ENCODE data around the gene RNF40. TPM values are rescaled to one million over a fixed set of nuclear protein-coding genes. Genes with fewer than 3 reads are reported as not detected.

Gene RNF40
- total RNA-seq, 2 donors from 2014 or later = 60.2 to 63.5 TPM

- peaks cover 3 to 22% of the 10 kb centered on the region in 2 donors for H3K36me3 Mint-ChIP-seq (ENCODE audit: insufficient read depth in 2 of 2)
- DNase-seq (no peak), ATAC-seq (replicated peaks in 1 of 2) (no peak)
- no peaks in the 10 kb centered on the region for H3K9me3 Mint-ChIP-seq
- H3K27ac Mint-ChIP-seq = no peak overlapping the region
- H3K27me3 Mint-ChIP-seq (ENCODE audit: low read depth) = no peaks in the 10 kb centered on the region
- H3K4me3 Mint-ChIP-seq = no peak overlapping the region
- H3K4me1 Mint-ChIP-seq (ENCODE audit: low read depth) = peaks cover 37% of the 10 kb centered on the region
Observed at GRCh38 chr16:30773826-30774225, 11.7 kb downstream of the RNF40 start.

GRCh38 chr16:30774367-30775130 lies 12.4 kb downstream of the RNF40 start:
- Mint-ChIP-seq H3K27me3 (ENCODE audit: low read depth) (no peaks in the 10 kb centered on the region), H3K9me3 (no peaks in the 10 kb centered on the region), H3K4me3 (peak overlapping the region; percentile 77 to 91), H3K4me1 (ENCODE audit: low read depth) (peaks cover 37% of the 10 kb centered on the region), H3K27ac (no peak overlapping the region), H3K36me3 (ENCODE audit: insufficient read depth in 2 of 2) (peaks cover 3 to 19% of the 10 kb centered on the region in 2 donors)
- no peak for DNase-seq
- no peak for ATAC-seq (replicated peaks in 1 of 2)

- DNase-seq = no peak
- Mint-ChIP-seq H3K4me1 (ENCODE audit: low read depth) (peaks cover 37% of the 10 kb centered on the region), H3K36me3 (ENCODE audit: insufficient read depth in 2 of 2) (peaks cover 3 to 19% of the 10 kb centered on the region in 2 donors), H3K27me3 (ENCODE audit: low read depth) (no peaks in the 10 kb centered on the region), H3K4me3 (peak overlapping the region; percentile 77 to 91), H3K27ac (no peak overlapping the region), H3K9me3 (no peaks in the 10 kb centered on the region)
- no peak for ATAC-seq (replicated peaks in 1 of 2)
Observed at GRCh38 chr16:30775131-30775391, 12.9 kb downstream of the RNF40 start.

- H3K4me1 Mint-ChIP-seq (ENCODE audit: low read depth) = peaks cover 37% of the 10 kb centered on the region
- H3K27me3 Mint-ChIP-seq (ENCODE audit: low read depth) = no peaks in the 10 kb centered on the region
- H3K27ac Mint-ChIP-seq = no peak overlapping the region
- peak; percentile 60 to 64 for DNase-seq
- ATAC-seq (replicated peaks in 1 of 2) = peak; percentile 73 to 78
- H3K9me3 Mint-ChIP-seq = no peaks in the 10 kb centered on the region
- H3K4me3 Mint-ChIP-seq = peak overlapping the region; percentile 77 to 91
- peaks cover 3 to 19% of the 10 kb centered on the region in 2 donors for H3K36me3 Mint-ChIP-seq (ENCODE audit: insufficient read depth in 2 of 2)
Observed at GRCh38 chr16:30775392-30776188, 13.5 kb downstream of the RNF40 start.

- peaks cover 2 to 8% of the 10 kb centered on the region in 2 donors for H3K36me3 Mint-ChIP-seq (ENCODE audit: insufficient read depth in 2 of 2)
- H3K4me3 Mint-ChIP-seq = peak overlapping the region; percentile 77 to 91
- DNase-seq (no peak), ATAC-seq (replicated peaks in 1 of 2) (no peak)
- H3K27ac Mint-ChIP-seq = peak overlapping the region; percentile 27
- H3K9me3 Mint-ChIP-seq = no peaks in the 10 kb centered on the region
- H3K27me3 Mint-ChIP-seq (ENCODE audit: low read depth) = no peaks in the 10 kb centered on the region
- peaks cover 27% of the 10 kb centered on the region for H3K4me1 Mint-ChIP-seq (ENCODE audit: low read depth)
Observed at GRCh38 chr16:30777591-30778297, 15.6 kb downstream of the RNF40 start.

GRCh38 chr16:30778549-30779244 lies 16.6 kb downstream of the RNF40 start:
- Mint-ChIP-seq H3K4me3 (no peak overlapping the region), H3K27ac (no peak overlapping the region), H3K9me3 (no peaks in the 10 kb centered on the region), H3K27me3 (ENCODE audit: low read depth) (no peaks in the 10 kb centered on the region), H3K4me1 (ENCODE audit: low read depth) (peaks cover 25% of the 10 kb centered on the region), H3K36me3 (ENCODE audit: insufficient read depth in 2 of 2) (peaks cover 2 to 6% of the 10 kb centered on the region in 2 donors)
- ATAC-seq (replicated peaks in 1 of 2) (no peak), DNase-seq (no peak)

GRCh38 chr16:30779596-30779995 lies 17.5 kb downstream of the RNF40 start:
- peaks cover 2 to 5% of the 10 kb centered on the region in 2 donors for H3K36me3 Mint-ChIP-seq (ENCODE audit: insufficient read depth in 2 of 2)
- H3K27ac Mint-ChIP-seq = no peak overlapping the region
- no peak overlapping the region for H3K4me3 Mint-ChIP-seq
- peaks cover 21% of the 10 kb centered on the region for H3K4me1 Mint-ChIP-seq (ENCODE audit: low read depth)
- no peaks in the 10 kb centered on the region for H3K27me3 Mint-ChIP-seq (ENCODE audit: low read depth)
- DNase-seq (no peak), ATAC-seq (replicated peaks in 1 of 2) (no peak)
- no peaks in the 10 kb centered on the region for H3K9me3 Mint-ChIP-seq

GRCh38 chr16:30780021-30780420 lies 17.9 kb downstream of the RNF40 start:
- Mint-ChIP-seq H3K27me3 (ENCODE audit: low read depth) (no peaks in the 10 kb centered on the region), H3K4me1 (ENCODE audit: low read depth) (peaks cover 17% of the 10 kb centered on the region), H3K9me3 (no peaks in the 10 kb centered on the region), H3K27ac (no peak overlapping the region), H3K4me3 (no peak overlapping the region), H3K36me3 (ENCODE audit: insufficient read depth in 2 of 2) (peaks cover 2 to 4% of the 10 kb centered on the region in 2 donors)
- DNase-seq = no peak
- no peak for ATAC-seq (replicated peaks in 1 of 2)

- ATAC-seq (replicated peaks in 1 of 2) (no peak), DNase-seq (no peak)
- no peak overlapping the region for H3K27ac Mint-ChIP-seq
- H3K27me3 Mint-ChIP-seq (ENCODE audit: low read depth) = no peaks in the 10 kb centered on the region
- peaks cover 2 to 4% of the 10 kb centered on the region in 2 donors for H3K36me3 Mint-ChIP-seq (ENCODE audit: insufficient read depth in 2 of 2)
- no peak overlapping the region for H3K4me3 Mint-ChIP-seq
- H3K9me3 Mint-ChIP-seq = no peaks in the 10 kb centered on the region
- peaks cover 19% of the 10 kb centered on the region for H3K4me1 Mint-ChIP-seq (ENCODE audit: low read depth)
Observed at GRCh38 chr16:30780549-30780948, 18.4 kb downstream of the RNF40 start.

GRCh38 chr16:30782486-30783279 lies 20.6 kb downstream of the RNF40 start:
- Mint-ChIP-seq H3K27ac (no peak overlapping the region), H3K36me3 (ENCODE audit: insufficient read depth in 2 of 2) (peaks cover 0 to 1% of the 10 kb centered on the region in 2 donors), H3K4me1 (ENCODE audit: low read depth) (peaks cover 14% of the 10 kb centered on the region), H3K9me3 (no peaks in the 10 kb centered on the region), H3K4me3 (no peak overlapping the region), H3K27me3 (ENCODE audit: low read depth) (no peaks in the 10 kb centered on the region)
- no peak for ATAC-seq (replicated peaks in 1 of 2)
- no peak for DNase-seq

- no peak for DNase-seq
- H3K27ac Mint-ChIP-seq = no peak overlapping the region
- H3K27me3 Mint-ChIP-seq (ENCODE audit: low read depth) = no peaks in the 10 kb centered on the region
- H3K9me3 Mint-ChIP-seq = no peaks in the 10 kb centered on the region
- peaks cover 0 to 1% of the 10 kb centered on the region in 2 donors for H3K36me3 Mint-ChIP-seq (ENCODE audit: insufficient read depth in 2 of 2)
- H3K4me1 Mint-ChIP-seq (ENCODE audit: low read depth) = peaks cover 16% of the 10 kb centered on the region
- no peak overlapping the region for H3K4me3 Mint-ChIP-seq
- ATAC-seq (replicated peaks in 1 of 2) = no peak
Observed at GRCh38 chr16:30783280-30784109, 21.4 kb downstream of the RNF40 start.

All from activated T-cell treated with anti-CD3 and anti-CD28 coated beads, Interleukin-2, amount 50 U/mL, for 72 hours (primary cell).